GM19193 (cell line): Measurements from ENCODE around the gene ADAMTS2.

Experiments
- POLR2A ChIP-seq: IDR thresholded peaks from 4 replicates; pipeline ENCODE4 v1.6.1; 2011; ENCODE audit not compliant: insufficient read depth, insufficient read length; ENCODE audit errors: extremely low read depth

Gene ADAMTS2

GRCh38 chr5:179128976-179129375, 216.3 kb downstream of the ADAMTS2 start:
- TF ChIP-seq POLR2A, result no peak

- TF ChIP-seq POLR2A, result no peak
Observed at GRCh38 chr5:179128041-179128365, 217.3 kb downstream of the ADAMTS2 start.

GRCh38 chr5:179127136-179128040, 217.9 kb downstream of the ADAMTS2 start:
- no peak for TF ChIP-seq POLR2A

- no peak for TF ChIP-seq POLR2A
Observed at GRCh38 chr5:179126506-179126991, 218.7 kb downstream of the ADAMTS2 start.

GRCh38 chr5:179125789-179126505, 219.3 kb downstream of the ADAMTS2 start:
- no peak for TF ChIP-seq POLR2A

GRCh38 chr5:179124853-179125788, 220.1 kb downstream of the ADAMTS2 start:
- no peak for TF ChIP-seq POLR2A

GRCh38 chr5:179124273-179124852, 220.9 kb downstream of the ADAMTS2 start:
- TF ChIP-seq POLR2A, result no peak

GRCh38 chr5:179123491-179124272, 221.6 kb downstream of the ADAMTS2 start:
- no peak for TF ChIP-seq POLR2A

GRCh38 chr5:179123109-179123426, 222.2 kb downstream of the ADAMTS2 start:
- TF ChIP-seq POLR2A, result no peak

- TF ChIP-seq POLR2A, result no peak
Observed at GRCh38 chr5:179122411-179123108, 222.7 kb downstream of the ADAMTS2 start.

- TF ChIP-seq POLR2A, result no peak
Observed at GRCh38 chr5:179121667-179122111, 223.6 kb downstream of the ADAMTS2 start.

- no peak for TF ChIP-seq POLR2A
Observed at GRCh38 chr5:179120951-179121666, 224.2 kb downstream of the ADAMTS2 start.
